Lung (tissue), 12 donors: ENCODE data around the gene VLDLR. TPM values are rescaled to one million over a fixed set of nuclear protein-coding genes. Genes with fewer than 3 reads are reported as not detected.

Source experiments
- ATAC-seq: fragments of 200-7000 bp; cut with Tn5 transposase; one replicate; pipeline ENCODE4 v1.9.1; 2020; ENCODE audit warnings: moderate number of reproducible peaks; ENCODE audit not compliant: insufficient read depth, low FRiP score
- DNase-seq, 3 donors: peaks; one replicate each; pipeline ENCODE4 v3.0.0-alpha.2; 2013 to 2017
- H3K27ac ChIP-seq, 2 donors: one replicate each; pipeline ENCODE4 v1.5.1; 2013; ENCODE audit warnings: mild to moderate bottlenecking in 2 of 2, moderate library complexity in 2 of 2, control low read depth in 1 of 2, inconsistent platforms in 1 of 2, low read depth in 1 of 2, low read length in 1 of 2
- H3K27me3 ChIP-seq, 3 donors: one replicate each; pipeline ENCODE4 v1.5.1; 2013; ENCODE audit warnings: low read length in 2 of 3; ENCODE audit not compliant: control insufficient read depth in 3 of 3, insufficient read depth in 3 of 3
- H3K36me3 ChIP-seq, 4 donors: one replicate each; pipeline ENCODE4 v1.5.1; 2013; ENCODE audit warnings: low read length in 4 of 4, mild to moderate bottlenecking in 1 of 4, moderate library complexity in 1 of 4; ENCODE audit not compliant: control insufficient read depth in 4 of 4, insufficient read depth in 4 of 4
- H3K4me1 ChIP-seq, 5 donors: one replicate each; pipeline ENCODE4 v1.5.1; 2013; ENCODE audit warnings: low read length in 5 of 5, mild to moderate bottlenecking in 2 of 5, moderate library complexity in 1 of 5; ENCODE audit not compliant: control insufficient read depth in 5 of 5, insufficient read depth in 5 of 5
- H3K4me3 ChIP-seq: one replicate; pipeline ENCODE4 v1.5.1; 2013; ENCODE audit warnings: mild to moderate bottlenecking, control low read depth, moderate library complexity
- H3K9ac ChIP-seq, 2 donors: one replicate each; pipeline ENCODE4 v1.5.1; 2013; ENCODE audit warnings: low read length in 2 of 2, control low read depth in 1 of 2; ENCODE audit not compliant: insufficient read depth in 1 of 2
- H3K9me3 ChIP-seq, 4 donors: one replicate each; pipeline ENCODE4 v1.5.1; 2013; ENCODE audit warnings: low read length in 3 of 4, mild to moderate bottlenecking in 1 of 4, moderate library complexity in 1 of 4; ENCODE audit not compliant: control insufficient read depth in 4 of 4, insufficient read depth in 3 of 4
- CTCF ChIP-seq: IDR thresholded peaks from 2 replicates; pipeline ENCODE4 v1.5.1; 2012; ENCODE audit warnings: mild to moderate bottlenecking; ENCODE audit errors: control extremely low read depth, extremely low read depth
- WGBS, 2 donors: extraction: QIAGEN DNeasy Blood & Tissue Kit; methylation state at CpG; one replicate each; pipeline ENCODE4 v1.1.7; 2013; 5-methylcytosine and 5-hydroxymethylcytosine counted together
- polyA plus RNA-seq, 2 donors: library from polyadenylated mRNA; stranded (reverse); fragments of 200-250 nt; gene quantifications; one replicate each; pipeline ENCODE4 v1.2.1, GENCODE V29; 2013
- total RNA-seq, 2 donors: library from RNA; depleted of rRNA in 1 of 2; stranded (reverse); fragments of >200 nt in 1 of 2; gene quantifications; one replicate each; pipeline ENCODE4 v1.2.1, GENCODE V29; 2014 to 2021
- donor health status: control.
- donor health status: control.
- donor health status: Bipolar disorder and iron deficiency.
- donor health status: healthy.
- donor health status: DM: yes; HTN: yes; CAD: no.

VLDLR gene
- total and polyA plus RNA-seq, 4 donors, result 5.7 to 32.3 (median 14.6) TPM

- H3K4me3 ChIP-seq, result no peak overlapping the region
- no peak for TF ChIP-seq CTCF
- no peak overlapping the region for H3K27ac ChIP-seq
- no peaks in the 10 kb centered on the region for H3K9me3 ChIP-seq
- 82 to 84% methylated on average over 7 of the region's 7 CpGs for WGBS, 2 donors
- DNase-seq, result no peak
- H3K36me3 ChIP-seq, result no peaks in the 10 kb centered on the region
- peaks cover 0 to 8% (median 1%) of the 10 kb centered on the region in 5 donors for H3K4me1 ChIP-seq
- H3K27me3 ChIP-seq, result peaks cover 0 to 3% (median 2%) of the 10 kb centered on the region in 3 donors
- no peak for ATAC-seq
- no peak overlapping the region for H3K9ac ChIP-seq
These were observed 6.1 kb upstream of the VLDLR start for GRCh38 chr9:2615497-2615896.

GRCh38 chr9:2616692-2617377, 4.8 kb upstream of the VLDLR start:
- no peak for ATAC-seq

GRCh38 chr9:2618289-2618688, 3.3 kb upstream of the VLDLR start:
- Histone ChIP-seq H3K36me3 (no peaks in the 10 kb centered on the region), H3K4me1 (peaks cover 0 to 14% (median 0%) of the 10 kb centered on the region in 5 donors), H3K9ac (no peak overlapping the region), H3K9me3 (no peaks in the 10 kb centered on the region), H3K27ac (no peak overlapping the region), H3K27me3 (peaks cover 0 to 3% (median 2%) of the 10 kb centered on the region in 3 donors), H3K4me3 (no peak overlapping the region)
- 91 to 97% methylated on average over 1 of the region's 1 CpG for WGBS, 2 donors
- no peak for DNase-seq
- no peak for TF ChIP-seq CTCF
- ATAC-seq, result no peak

More at GRCh38 chr9:2616692-2617377, 4.8 kb upstream of the VLDLR start:
- H3K27ac ChIP-seq, result no peak overlapping the region
- TF ChIP-seq CTCF, result no peak
- no peaks in the 10 kb centered on the region for H3K9me3 ChIP-seq
- H3K9ac ChIP-seq, result no peak overlapping the region
- no peak overlapping the region for H3K4me3 ChIP-seq
- 95 to 96% methylated on average over 4 of the region's 4 CpGs for WGBS, 2 donors
- H3K27me3 ChIP-seq, result peaks cover 0 to 3% (median 2%) of the 10 kb centered on the region in 3 donors
- H3K36me3 ChIP-seq, result no peaks in the 10 kb centered on the region
- H3K4me1 ChIP-seq, result peaks cover 0 to 7% (median 0%) of the 10 kb centered on the region in 5 donors
- DNase-seq, result no peak
